HG03025 (cell line): ENCODE results near the gene PRKCH.
"Not testable (repeated sequence)": the region's sequence is repeated elsewhere in the genome, so short reads cannot be mapped to it uniquely, and the experiment has no call there.

Experiments
- ATAC-seq: cut with Tn5 transposase; IDR thresholded peaks from one replicate; pipeline ENCODE4 v1.9.1; 2021; ENCODE audit warnings: mild to moderate bottlenecking, moderate library complexity; ENCODE audit not compliant: unreplicated experiment, low FRiP score

The PRKCH gene

GRCh38 chr14:61387076-61387475 lies 65.7 kb downstream of the PRKCH start:
- ATAC-seq = no peak

- peak; percentile 51 for ATAC-seq
Observed at GRCh38 chr14:61388173-61388975, 67.0 kb downstream of the PRKCH start.

GRCh38 chr14:61388976-61389576 lies 67.7 kb downstream of the PRKCH start:
- ATAC-seq = no peak

GRCh38 chr14:61391119-61391518 lies 69.7 kb downstream of the PRKCH start:
- ATAC-seq = no peak

GRCh38 chr14:61392297-61392696 lies 70.9 kb downstream of the PRKCH start:
- no peak for ATAC-seq

GRCh38 chr14:61394542-61394941 lies 73.2 kb downstream of the PRKCH start:
- ATAC-seq = no peak

GRCh38 chr14:61395115-61395725 lies 73.8 kb downstream of the PRKCH start:
- ATAC-seq = no peak

GRCh38 chr14:61396279-61396678 lies 74.9 kb downstream of the PRKCH start:
- ATAC-seq = no peak

- no peak for ATAC-seq
Observed at GRCh38 chr14:61396694-61397093, 75.3 kb downstream of the PRKCH start.

GRCh38 chr14:61397615-61398014 lies 76.2 kb downstream of the PRKCH start:
- ATAC-seq = no peak

- ATAC-seq = no peak
Observed at GRCh38 chr14:61398221-61398620, 76.8 kb downstream of the PRKCH start.

- ATAC-seq = no peak
Observed at GRCh38 chr14:61399365-61399764, 78.0 kb downstream of the PRKCH start.

- ATAC-seq = no peak
Observed at GRCh38 chr14:61401461-61401860, 80.1 kb downstream of the PRKCH start.

GRCh38 chr14:61403411-61403810 lies 82.0 kb downstream of the PRKCH start:
- ATAC-seq = no peak

- ATAC-seq = no peak
Observed at GRCh38 chr14:61404637-61405036, 83.3 kb downstream of the PRKCH start.

- no peak for ATAC-seq
Observed at GRCh38 chr14:61406198-61406597, 84.8 kb downstream of the PRKCH start.

- no peak for ATAC-seq
Observed at GRCh38 chr14:61406675-61407074, 85.3 kb downstream of the PRKCH start.

- ATAC-seq = no peak
Observed at GRCh38 chr14:61408498-61408897, 87.1 kb downstream of the PRKCH start.

GRCh38 chr14:61409782-61410181 lies 88.4 kb downstream of the PRKCH start:
- no peak for ATAC-seq

GRCh38 chr14:61415934-61416333 lies 94.6 kb downstream of the PRKCH start:
- not testable (repeated sequence) for ATAC-seq

- ATAC-seq = no peak
Observed at GRCh38 chr14:61416591-61416990, 95.2 kb downstream of the PRKCH start.

- no peak for ATAC-seq
Observed at GRCh38 chr14:61417141-61417540, 95.8 kb downstream of the PRKCH start.
